ENCODE measurements around the gene VPS8. TPM values are rescaled to one million over a fixed set of nuclear protein-coding genes. Genes with fewer than 3 reads are reported as not detected.
"Not testable (repeated sequence)": the region's sequence is repeated elsewhere in the genome, so short reads cannot be mapped to it uniquely, and the experiment has no call there.

Gene VPS8
- total and polyA plus RNA-seq, 11 donors: 15.7 to 122 (median 74.3) TPM

- Histone ChIP-seq H3K27me3 (no peaks in the 10 kb centered on the region), H3K27ac (no peak overlapping the region), H3K4me3 (no peak overlapping the region), H3K9me3 (no peaks in the 10 kb centered on the region), H3K36me3 (peaks cover 0 to 63% (median 33%) of the 10 kb centered on the region in 9 donors), H3K4me1 (no peaks in the 10 kb centered on the region)
- 95 to 100% (median 97%) methylated on average over 1 of the region's 1 CpG for WGBS, 4 donors
- ATAC-seq: no peak
- TF ChIP-seq CTCF (IDR thresholded peaks at IDR 0.05): no peak
- no peak for TF ChIP-seq POLR2A (IDR thresholded peaks at IDR 0.05)
- no peak for DNase-seq
- intact Hi-C loops (cut with DNase I): no loop called here
Observed at GRCh38 chr3:184894051-184894450, 82.1 kb downstream of the VPS8 start.

GRCh38 chr3:184895350-184895749, 83.4 kb downstream of the VPS8 start:
- TF ChIP-seq POLR2A (IDR thresholded peaks at IDR 0.05) (no peak), CTCF (IDR thresholded peaks at IDR 0.05) (no peak)
- Histone ChIP-seq H3K36me3 (peaks cover 0 to 64% (median 29%) of the 10 kb centered on the region in 9 donors), H3K27me3 (no peaks in the 10 kb centered on the region), H3K27ac (no peak overlapping the region), H3K4me1 (no peaks in the 10 kb centered on the region), H3K4me3 (no peak overlapping the region), H3K9me3 (no peaks in the 10 kb centered on the region)
- ATAC-seq (no peak), DNase-seq (no peak)
- WGBS, 4 donors: 81 to 99% (median 90%) methylated on average over 3 to 4 of the region's 4 CpGs
- intact Hi-C loops (cut with DNase I): no loop called here

GRCh38 chr3:184896336-184896735, 84.4 kb downstream of the VPS8 start:
- Histone ChIP-seq H3K9me3 (no peaks in the 10 kb centered on the region), H3K27me3 (no peaks in the 10 kb centered on the region), H3K27ac (no peak overlapping the region), H3K36me3 (peaks cover 0 to 64% (median 26%) of the 10 kb centered on the region in 9 donors), H3K4me1 (no peaks in the 10 kb centered on the region), H3K4me3 (no peak overlapping the region)
- TF ChIP-seq CTCF (IDR thresholded peaks at IDR 0.05) (no peak), POLR2A (IDR thresholded peaks at IDR 0.05) (no peak)
- DNase-seq (no peak), ATAC-seq (no peak)
- WGBS, 4 donors: 82 to 88% (median 84%) methylated on average over 2 of the region's 2 CpGs
- intact Hi-C loops (cut with DNase I): no loop called here

- Histone ChIP-seq H3K36me3 (peaks cover 0 to 75% (median 35%) of the 10 kb centered on the region in 9 donors), H3K4me1 (no peaks in the 10 kb centered on the region), H3K9me3 (peaks cover 0 to 9% (median 3%) of the 10 kb centered on the region in 12 donors), H3K4me3 (no peak overlapping the region), H3K27ac (no peak overlapping the region), H3K27me3 (no peaks in the 10 kb centered on the region)
- ATAC-seq (no peak), DNase-seq (no peak)
- TF ChIP-seq POLR2A (IDR thresholded peaks at IDR 0.05): no peak
- no peak for TF ChIP-seq CTCF (IDR thresholded peaks at IDR 0.05)
- WGBS, 4 donors: 84 to 87% (median 86%) methylated on average over 5 of the region's 5 CpGs
- intact Hi-C loops (cut with DNase I): no loop called here
Observed at GRCh38 chr3:184899953-184900595, 88.1 kb downstream of the VPS8 start.

- H3K4me3 ChIP-seq; intact Hi-C loops (cut with DNase I); H3K4me1 ChIP-seq; H3K27me3 ChIP-seq; DNase-seq; H3K27ac ChIP-seq; ATAC-seq: not testable (repeated sequence)
- 95 to 98% (median 96%) methylated on average over 4 of the region's 4 CpGs for WGBS, 4 donors
- peaks cover 0 to 59% (median 38%) of the 10 kb centered on the region in 9 donors for H3K36me3 ChIP-seq
- H3K9me3 ChIP-seq: peaks cover 0 to 14% (median 3%) of the 10 kb centered on the region in 12 donors
Observed at GRCh38 chr3:184907031-184907430, 95.1 kb downstream of the VPS8 start.

Data from heart left ventricle (tissue), 16 donors.